Stimulated activated CD8-positive, alpha-beta memory T cell treated with anti-CD3 and anti-CD28 coated beads, Interleukin-12 subunit alpha, Interleukin-12 subunit beta, amount 100 ng/mL, for 1 hour (primary cell): Measurements from ENCODE around the gene POLR2E.

Experiments
- DNase-seq: peaks from one replicate; pipeline ENCODE4 v3.0.0-alpha.2; 2020; ENCODE audit warnings: low read depth

POLR2E gene

GRCh38 chr19:1046836-1047695, 48.1 kb downstream of the POLR2E start:
- DNase-seq: no peak

DNA sequence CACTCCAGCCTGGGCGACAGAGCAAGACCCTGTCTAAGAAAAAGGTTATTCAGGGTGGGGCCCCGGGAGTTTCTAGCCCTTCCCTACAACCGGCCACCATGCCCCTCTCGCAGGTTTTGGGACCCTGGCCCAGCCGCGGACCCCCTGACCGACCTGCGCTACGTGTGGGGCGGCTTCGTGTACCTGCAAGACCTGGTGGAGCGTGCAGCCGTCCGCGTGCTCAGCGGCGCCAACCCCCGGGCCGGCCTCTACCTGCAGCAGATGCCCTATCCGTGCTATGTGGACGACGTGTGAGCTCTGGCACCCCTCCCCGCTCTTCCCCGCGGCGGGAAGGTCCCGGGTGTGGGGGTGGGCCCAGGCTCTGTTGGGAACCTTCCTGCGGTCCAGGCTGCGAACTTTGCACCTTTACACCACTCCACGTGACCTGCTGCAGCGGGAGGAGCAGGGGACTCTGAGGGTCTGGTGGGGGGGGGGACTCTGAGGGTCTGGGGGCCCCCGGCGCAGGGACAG, 49.0 kb downstream of the POLR2E start:
- no peak for DNase-seq

DNA sequence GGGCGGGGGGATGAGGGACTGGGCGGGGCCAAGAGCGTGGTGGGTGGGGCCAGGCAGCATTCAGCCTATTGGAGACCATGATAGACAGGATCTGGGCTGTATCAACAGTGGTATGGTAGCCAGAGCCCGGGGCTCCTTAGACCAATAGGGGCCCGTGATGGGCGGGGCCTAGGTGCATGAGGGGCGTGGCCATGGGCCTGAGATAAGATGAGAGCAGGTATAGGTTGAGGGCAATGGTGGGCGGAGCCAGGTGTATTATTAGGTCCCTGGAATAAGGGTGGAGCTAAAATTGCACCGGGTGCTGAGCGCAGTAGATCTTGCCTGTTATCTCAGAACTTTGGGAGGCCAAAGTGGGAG, 50.0 kb downstream of the POLR2E start:
- no peak for DNase-seq

DNA sequence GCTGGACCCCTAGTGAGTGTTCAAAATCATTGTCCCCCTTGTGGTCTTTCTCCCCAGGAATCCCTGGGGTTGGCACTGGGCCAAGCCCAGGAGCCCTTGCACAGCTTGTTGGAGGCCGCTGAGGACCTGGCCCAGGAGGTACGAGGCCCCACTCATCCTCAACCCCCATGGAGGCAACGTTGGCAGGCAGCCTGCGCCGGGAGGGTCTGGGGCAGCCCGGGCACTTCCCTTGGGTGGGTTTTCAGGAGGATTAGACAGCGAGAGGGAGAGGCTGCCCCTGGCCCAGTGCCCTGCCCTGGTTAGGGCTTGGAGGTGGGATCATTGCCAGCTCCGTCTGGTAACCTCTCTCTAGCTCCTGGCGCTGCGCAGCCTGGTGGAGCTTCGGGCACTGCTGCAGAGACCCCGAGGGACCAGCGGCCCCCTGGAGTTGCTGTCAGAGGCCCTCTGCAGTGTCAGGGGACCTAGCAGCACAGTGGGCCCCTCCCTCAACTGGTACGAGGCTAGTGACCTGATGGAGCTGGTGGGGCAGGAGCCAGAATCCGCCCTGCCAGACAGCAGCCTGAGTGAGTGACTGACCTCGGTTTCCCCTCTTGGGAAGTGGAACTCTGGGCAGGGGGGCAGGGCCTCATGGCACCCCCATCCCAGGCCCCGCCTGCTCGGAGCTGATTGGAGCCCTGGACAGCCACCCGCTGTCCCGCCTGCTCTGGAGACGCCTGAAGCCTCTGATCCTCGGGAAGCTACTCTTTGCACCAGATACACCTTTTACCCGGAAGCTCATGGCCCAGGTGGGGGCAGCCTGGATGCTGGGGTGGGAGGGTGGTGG, 52.3 kb downstream of the POLR2E start:
- DNase-seq: no peak

GRCh38 chr19:1041835-1042685, 53.1 kb downstream of the POLR2E start:
- no peak for DNase-seq

DNA sequence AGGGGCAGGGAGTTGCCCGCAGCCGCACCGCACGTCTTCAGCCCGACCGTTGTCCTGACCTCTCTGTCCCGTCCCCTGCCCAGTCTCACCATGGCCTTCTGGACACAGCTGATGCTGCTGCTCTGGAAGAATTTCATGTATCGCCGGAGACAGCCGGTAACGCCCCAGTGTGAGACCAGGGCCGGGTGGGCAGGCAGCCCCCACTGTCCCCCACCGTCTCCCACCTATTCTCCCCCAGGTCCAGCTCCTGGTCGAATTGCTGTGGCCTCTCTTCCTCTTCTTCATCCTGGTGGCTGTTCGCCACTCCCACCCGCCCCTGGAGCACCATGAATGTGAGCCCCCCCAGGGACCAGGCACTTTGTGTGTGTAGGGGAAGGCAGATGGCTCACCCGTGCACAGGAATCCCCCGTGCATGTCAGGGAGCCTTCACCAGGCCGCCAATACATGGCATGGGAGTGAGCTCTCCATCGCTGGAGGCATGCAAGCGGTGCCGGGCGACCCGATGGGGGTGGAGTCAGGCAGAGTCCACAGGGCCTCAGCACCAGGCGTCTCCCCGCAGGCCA, 53.8 kb downstream of the POLR2E start:
- no peak for DNase-seq

DNA sequence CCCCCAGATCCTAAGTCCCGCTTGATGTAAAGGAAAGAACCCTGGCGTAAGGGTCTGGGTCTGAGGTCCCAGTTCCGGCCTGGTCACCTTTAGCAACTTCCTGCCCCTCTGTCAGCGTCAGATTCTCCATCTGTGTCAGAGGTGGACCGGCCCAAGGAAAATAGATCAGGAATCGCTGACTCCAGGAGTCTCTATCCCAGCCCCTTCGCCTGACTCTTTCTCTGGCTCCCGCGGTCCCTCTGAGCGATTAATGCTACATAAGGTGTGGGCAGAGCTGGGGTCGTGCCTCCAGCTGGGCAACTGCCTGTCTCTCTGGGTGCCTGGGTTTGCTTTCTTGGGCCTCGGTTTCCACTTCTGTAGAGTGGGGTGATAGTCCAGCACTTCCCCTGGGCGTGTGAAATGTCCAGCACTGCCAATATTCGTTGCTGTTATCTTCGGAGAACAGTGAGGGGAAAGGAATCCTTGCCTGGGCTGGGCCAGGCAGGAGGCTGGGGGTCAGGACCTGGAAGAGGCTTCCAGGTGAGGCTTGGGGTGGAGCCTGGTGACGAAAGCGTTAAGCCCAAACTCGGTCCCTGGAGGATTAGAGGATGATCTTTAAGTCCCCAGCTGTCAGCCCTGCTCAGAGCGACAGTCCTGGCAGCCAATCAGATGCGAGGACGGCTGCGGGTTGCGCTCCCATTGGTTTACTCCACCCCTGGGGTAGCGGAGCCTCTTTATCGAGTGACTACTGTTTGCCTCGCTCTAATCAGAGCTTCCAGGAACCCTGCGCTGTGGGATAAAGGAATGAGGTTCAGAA, 54.5 kb downstream of the POLR2E start:
- DNase-seq: peak; percentile 81

- DNase-seq: peak; percentile 97
Measured at GRCh38 chr19:1039646-1040475, 55.3 kb downstream of the POLR2E start, which contains the start of gene ABCA7. Gene ABCA7, plus strand, starts transcription at chr19:1040107. Its CDS starts 1,255 bp downstream, at chr19:1041362.

DNA sequence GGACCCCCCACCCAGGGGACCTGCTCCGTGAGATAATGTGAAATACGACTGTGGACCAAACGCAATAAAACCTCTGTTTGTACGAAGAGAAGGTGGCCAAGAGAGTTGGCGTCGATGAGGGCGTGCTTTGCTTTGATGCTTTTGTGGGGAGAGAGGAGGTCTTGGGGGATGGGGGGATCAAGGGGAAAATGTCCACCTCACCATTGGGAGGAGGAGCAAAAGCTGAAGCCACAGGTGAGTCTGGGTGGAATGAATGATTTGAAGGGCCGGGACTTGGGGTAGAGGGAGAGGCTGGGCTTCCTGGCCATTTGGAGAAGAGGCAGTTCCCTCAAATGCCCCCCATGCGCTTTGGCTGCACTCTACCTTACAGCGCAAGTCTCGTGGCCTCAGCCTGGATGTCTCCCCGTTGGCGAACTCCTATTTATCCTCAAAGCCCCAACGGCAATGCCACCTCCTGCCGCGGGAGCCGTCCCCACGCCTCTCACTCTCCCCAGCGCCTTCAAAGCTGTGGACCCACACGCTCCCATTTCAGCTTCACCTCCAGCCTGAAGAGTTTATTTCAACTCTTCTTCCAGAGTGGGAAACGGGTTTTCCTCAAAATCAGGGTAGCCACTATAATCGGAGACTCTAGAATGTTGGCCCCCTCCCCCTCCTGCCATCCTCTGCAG, 56.1 kb downstream of the POLR2E start:
- no peak for DNase-seq

- DNase-seq: no peak
Measured at GRCh38 chr19:1037621-1038064, 57.5 kb downstream of the POLR2E start.
